Measurements from ENCODE around the gene PPARGC1A.

PPARGC1A gene

DNA sequence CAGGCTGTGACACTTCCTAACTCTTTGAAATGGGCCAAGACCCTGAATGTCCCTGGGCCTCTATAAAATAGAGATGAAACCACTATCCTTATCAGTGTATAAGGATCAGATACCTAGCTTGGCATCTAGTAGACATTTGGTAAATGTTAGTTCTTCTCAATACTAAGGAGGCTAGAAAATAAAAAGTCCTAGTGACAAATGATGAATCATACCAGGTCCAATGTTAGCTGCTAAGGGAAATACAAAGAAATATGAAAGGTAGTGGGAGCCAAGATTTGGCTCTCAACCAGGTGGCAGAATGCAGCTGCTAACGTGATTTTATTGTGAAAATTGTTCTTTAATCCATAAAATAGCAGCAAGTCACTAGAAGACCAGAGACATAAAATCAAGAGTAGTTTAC lies 19.8 kb upstream of the PPARGC1A start:
- no peak for DNase-seq

DNA sequence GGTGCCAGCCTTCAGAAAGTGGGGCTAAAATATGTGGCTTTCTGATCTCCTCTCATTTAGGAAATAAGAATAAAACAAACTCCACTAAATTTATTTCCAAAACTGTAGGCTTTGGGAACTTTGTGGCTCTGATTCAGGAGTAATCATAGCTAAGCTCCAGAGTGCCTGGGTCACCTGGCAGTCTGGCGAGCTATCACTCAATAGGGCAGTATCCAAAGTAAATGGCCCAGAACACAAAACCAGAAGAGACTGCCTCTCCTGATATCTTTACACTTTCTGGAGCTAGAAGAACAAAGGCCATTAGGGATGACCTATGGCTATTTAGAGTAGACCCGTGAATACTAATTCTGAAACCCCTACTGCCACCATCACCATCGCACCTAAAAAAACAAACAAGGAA lies 17.0 kb upstream of the PPARGC1A start:
- no peak for DNase-seq

DNA sequence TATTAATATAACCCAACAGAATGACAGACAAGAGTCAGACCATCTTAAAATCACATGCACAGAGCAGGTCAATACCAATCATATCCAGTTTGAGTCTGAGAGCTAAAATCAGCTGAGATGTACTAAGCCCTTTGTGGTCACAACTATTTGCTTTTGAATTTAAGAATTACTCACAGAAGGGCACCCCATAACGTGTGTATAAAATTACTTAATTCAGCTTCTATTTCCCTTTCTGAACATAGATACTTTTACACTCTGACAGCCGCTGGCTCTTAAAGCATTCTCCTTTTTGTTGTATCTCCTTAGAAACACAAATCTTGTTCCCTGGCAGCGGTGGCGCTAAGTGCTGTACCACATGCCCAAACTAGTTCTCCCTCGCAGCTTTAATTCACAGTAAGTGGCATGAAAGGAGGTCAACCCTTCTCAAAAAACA lies 14.8 kb upstream of the PPARGC1A start:
- DNase-seq: no peak

- DNase-seq: no peak
Observed at GRCh38 chr4:23903859-23904438, 14.1 kb upstream of the PPARGC1A start.

GRCh38 chr4:23902222-23902804 lies 12.5 kb upstream of the PPARGC1A start:
- no peak for DNase-seq

DNA sequence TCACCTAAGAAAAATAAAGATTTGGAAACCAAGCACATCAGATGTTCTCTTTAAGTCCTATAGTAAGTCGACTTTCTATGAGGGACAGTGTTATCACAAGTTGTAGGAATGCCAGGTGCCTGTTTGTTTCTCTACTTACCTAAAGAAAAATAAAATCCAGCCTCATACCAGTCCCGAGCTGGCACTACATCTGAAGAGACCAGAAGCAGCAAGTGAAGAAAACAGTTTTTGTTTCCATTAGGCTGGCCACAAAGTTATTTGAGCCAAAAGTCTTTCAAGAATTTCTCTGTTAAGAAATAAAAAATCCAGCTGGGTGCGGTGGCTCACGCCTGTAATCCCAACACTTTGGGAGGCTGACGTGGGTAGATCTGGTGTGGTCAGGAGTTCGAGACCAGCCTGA lies 10.8 kb upstream of the PPARGC1A start:
- no peak for DNase-seq

DNA sequence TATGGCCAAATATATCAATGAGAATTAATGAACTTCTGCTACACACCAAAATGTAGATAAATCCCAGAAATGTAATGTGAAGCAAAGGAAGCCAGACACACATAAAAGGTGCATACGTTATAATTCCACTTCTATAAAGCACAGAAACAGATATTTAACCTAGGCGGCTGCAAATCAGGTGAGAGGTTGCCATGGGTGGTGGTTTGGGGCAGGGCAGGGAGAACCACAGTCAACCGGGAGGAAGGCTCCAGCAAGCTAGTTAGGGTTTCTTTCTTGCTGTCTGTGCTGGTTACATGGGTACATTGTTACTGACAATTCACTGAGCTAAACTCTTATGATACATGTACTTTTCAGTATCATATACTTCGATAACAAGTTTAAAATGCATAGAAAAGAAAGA lies 9.7 kb upstream of the PPARGC1A start:
- DNase-seq: no peak

DNA sequence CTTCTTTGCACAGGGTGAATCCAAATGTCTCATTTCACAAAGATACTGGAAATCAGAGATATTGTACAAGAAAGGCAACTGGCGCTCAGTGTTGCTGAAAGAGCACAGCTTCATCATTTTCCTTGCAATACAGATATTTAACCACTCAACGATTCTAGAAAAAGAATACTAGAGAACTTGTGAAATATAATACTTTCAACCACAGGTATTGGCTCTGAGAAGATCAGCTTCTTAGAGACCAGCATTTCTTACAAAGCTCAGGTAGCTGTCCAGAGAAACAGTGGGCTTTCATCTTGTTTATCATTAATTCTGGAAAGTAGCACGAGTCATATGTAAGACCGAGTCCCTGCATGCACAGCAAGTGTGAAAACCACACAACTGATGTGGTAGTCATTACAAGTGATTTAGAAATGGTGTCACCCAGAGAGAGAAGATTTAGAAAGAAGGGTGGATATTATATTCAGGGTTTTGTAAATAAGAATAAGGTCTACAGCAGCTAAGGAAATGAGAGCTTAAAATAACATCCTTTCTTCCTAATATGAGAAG lies 7.8 kb upstream of the PPARGC1A start:
- DNase-seq: no peak

- DNase-seq: no peak
Observed at GRCh38 chr4:23894021-23894420, 4.2 kb upstream of the PPARGC1A start.

GRCh38 chr4:23891064-23891421 lies 1.2 kb upstream of the PPARGC1A start:
- DNase-seq: no peak

GRCh38 chr4:23890369-23891063 lies 669 bp upstream of the PPARGC1A start:
- no peak for DNase-seq

DNA sequence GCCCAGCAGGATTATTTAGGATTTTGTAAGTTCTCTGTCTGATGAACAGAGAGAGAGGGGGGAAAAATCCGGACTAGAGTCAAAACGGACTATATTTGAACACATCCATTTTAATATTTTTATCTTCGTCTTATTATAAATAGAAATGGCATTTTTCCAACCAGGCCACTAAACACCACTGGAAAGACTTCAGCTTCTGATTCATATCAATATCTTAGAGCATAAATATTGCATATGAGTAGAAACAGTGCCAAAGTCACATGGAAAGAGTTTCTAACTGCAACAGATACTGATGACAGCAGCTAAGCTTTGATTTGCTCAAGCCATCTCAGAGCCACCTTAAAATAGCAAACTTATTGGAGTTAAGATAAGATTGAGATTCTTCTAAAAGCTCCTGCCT lies 456 bp downstream of the PPARGC1A start:
- DNase-seq: no peak

GRCh38 chr4:23888421-23889319 lies 1.2 kb downstream of the PPARGC1A start:
- no peak for DNase-seq

- no peak for DNase-seq
Observed at GRCh38 chr4:23887989-23888388, 1.9 kb downstream of the PPARGC1A start.

- no peak for DNase-seq
Observed at GRCh38 chr4:23887173-23887572, 2.7 kb downstream of the PPARGC1A start.

GRCh38 chr4:23885943-23886590 lies 3.8 kb downstream of the PPARGC1A start:
- DNase-seq: no peak

GRCh38 chr4:23884741-23885140 lies 5.1 kb downstream of the PPARGC1A start:
- DNase-seq: no peak

- no peak for DNase-seq
Observed at GRCh38 chr4:23884261-23884660, 5.6 kb downstream of the PPARGC1A start.

- DNase-seq: no peak
Observed at GRCh38 chr4:23882976-23883531, 6.8 kb downstream of the PPARGC1A start.

GRCh38 chr4:23881674-23882337 lies 8.0 kb downstream of the PPARGC1A start:
- DNase-seq: no peak

DNA sequence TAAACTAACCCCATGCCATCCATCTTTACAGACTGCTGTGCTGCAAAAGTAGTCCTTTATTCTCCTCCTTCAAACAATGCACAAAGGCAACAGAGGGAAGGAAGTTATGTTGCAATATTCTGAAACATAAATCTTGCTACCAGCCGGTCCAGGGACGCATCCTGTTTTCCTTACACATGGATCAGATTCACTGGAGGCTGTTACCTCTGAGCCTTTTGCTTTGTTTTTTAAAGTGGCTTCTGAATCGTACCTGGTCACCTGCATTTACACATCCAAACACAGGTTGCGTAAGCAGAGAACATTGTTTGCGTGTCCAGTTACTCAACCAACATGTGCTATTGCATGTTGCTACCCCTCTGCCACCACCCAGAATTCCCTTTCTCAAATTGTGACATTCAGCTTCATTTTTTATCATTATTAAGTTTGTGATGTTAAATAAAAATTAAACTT lies 8.8 kb downstream of the PPARGC1A start:
- DNase-seq: no peak
